K562 (cell line): ENCODE data around the gene NPTXR. TPM values are rescaled to one million over a fixed set of nuclear protein-coding genes. Genes with fewer than 3 reads are reported as not detected.

ENCODE experiments used
- ELK3 ChIP-seq: fragments of 450-650 bp; formaldehyde crosslinking; IDR thresholded peaks from 2 replicates; pipeline ENCODE4 v1.4.0; 2020; ENCODE audit warnings: mild to moderate bottlenecking
- ETV6 ChIP-seq, 3 experiments: fragments of 150-350 bp in 1 of 3; sonication (generic) in 1 of 3; formaldehyde crosslinking in 1 of 3; IDR thresholded peaks; 2 replicates each; pipeline versions ENCODE4 v1.6.1 to v1.8.0; 2014 to 2022; ENCODE audit warnings: borderline replicate concordance in 2 of 3, low read depth in 2 of 3, antibody characterized with exemption in 1 of 3, low read length in 1 of 3, mild to moderate bottlenecking in 1 of 3, missing genetic modification reagents in 1 of 3
- EZH2 ChIP-seq: IDR thresholded peaks from 2 replicates; pipeline ENCODE4 v1.6.1; 2012; ENCODE audit warnings: low read depth, mild to moderate bottlenecking, inconsistent platforms, low read length, borderline replicate concordance
- FOSL1 ChIP-seq: fragments of 200-800 bp; sonication (Bioruptor generic); conservative IDR thresholded peaks from 2 replicates; pipeline ENCODE4 v1.6.1; 2016; ENCODE audit warnings: missing genetic modification characterization, missing compliant biosample characterization
- HDAC2 ChIP-seq: fragments of 450-650 bp; IDR thresholded peaks from 2 replicates; pipeline ENCODE4 v1.6.1; 2016; ENCODE audit warnings: mild to moderate bottlenecking
- HDAC8 ChIP-seq: fragments of 450-650 bp; IDR thresholded peaks from 2 replicates; pipeline ENCODE4 v1.6.1; 2016; ENCODE audit warnings: mild to moderate bottlenecking, missing genetic modification characterization, moderate library complexity, missing compliant biosample characterization
- HNRNPH1 ChIP-seq: fragments of 200-400 bp; formaldehyde crosslinking; optimal IDR thresholded peaks from 2 replicates; pipeline ENCODE3; 2017; ENCODE audit warnings: low read depth, mild to moderate bottlenecking, low read length, moderate library complexity
- IRF2 ChIP-seq: sonication (generic); formaldehyde crosslinking; IDR thresholded peaks from 2 replicates; pipeline ENCODE4 v1.8.1; 2022; ENCODE audit warnings: mild to moderate bottlenecking, missing genetic modification reagents
- KAT8 ChIP-seq: fragments of 450-650 bp; IDR thresholded peaks from 2 replicates; pipeline ENCODE4 v1.6.1; 2016; ENCODE audit warnings: low read depth, mild to moderate bottlenecking
- L3MBTL2 ChIP-seq: fragments of 450-650 bp; IDR thresholded peaks from 2 replicates; pipeline ENCODE4 v1.6.1; 2016; ENCODE audit warnings: mild to moderate bottlenecking, moderate library complexity
- MEIS2 ChIP-seq: fragments of 450-650 bp; IDR thresholded peaks from 2 replicates; pipeline ENCODE4 v1.6.1; 2014; ENCODE audit warnings: mild to moderate bottlenecking; ENCODE audit not compliant: partially characterized antibody
- MTA2 ChIP-seq: fragments of 450-650 bp; IDR thresholded peaks from 2 replicates; pipeline ENCODE4 v1.6.1; 2016; ENCODE audit warnings: low read depth
- NCOR1 ChIP-seq: fragments of 450-650 bp; IDR thresholded peaks from 2 replicates; pipeline ENCODE4 v1.6.1; 2016; ENCODE audit warnings: mild to moderate bottlenecking, moderate library complexity
- NFRKB ChIP-seq: fragments of 450-650 bp; IDR thresholded peaks from 2 replicates; pipeline ENCODE4 v1.6.1; 2016; ENCODE audit warnings: low read depth
- POLR3A ChIP-seq: IDR thresholded peaks from 2 replicates; pipeline ENCODE4 v1.6.1; 2011; ENCODE audit warnings: borderline replicate concordance, mild to moderate bottlenecking, moderate library complexity; ENCODE audit not compliant: insufficient read length, insufficient read depth; ENCODE audit errors: extremely low read depth
- SMARCB1 ChIP-seq: IDR thresholded peaks from 2 replicates; pipeline ENCODE4 v1.6.1; 2011; ENCODE audit warnings: improper control_type of control experiment, low read depth; ENCODE audit not compliant: insufficient read length
- WHSC1 ChIP-seq: IDR thresholded peaks from one replicate; pipeline ENCODE4 v1.6.1; 2012; ENCODE audit warnings: low read length, control low read depth, inconsistent platforms
- YY1 ChIP-seq, 3 experiments: IDR thresholded peaks; 2 replicates each; pipeline ENCODE4 v1.6.1; 2011; ENCODE audit warnings: low read length in 2 of 3, mild to moderate bottlenecking in 2 of 3, moderate library complexity in 2 of 3, borderline replicate concordance in 1 of 3, control low read depth in 1 of 3, low read depth in 1 of 3; ENCODE audit not compliant: insufficient read depth in 3 of 3, insufficient replicate concordance in 2 of 3, control insufficient read depth in 1 of 3, insufficient read length in 1 of 3; ENCODE audit errors: extremely low read depth in 1 of 3
- ZNF12 ChIP-seq: sonication (generic); formaldehyde crosslinking; IDR thresholded peaks from 2 replicates; pipeline ENCODE4 v1.4.0; 2020; ENCODE audit warnings: mild to moderate bottlenecking, missing genetic modification reagents
- ZNF584 ChIP-seq: fragments of 200-800 bp; sonication (Bioruptor generic); IDR thresholded peaks from 2 replicates; pipeline ENCODE4 v1.6.1; 2016; ENCODE audit warnings: low read depth, mild to moderate bottlenecking, missing genetic modification characterization, missing compliant biosample characterization
- ZNF589 ChIP-seq: fragments of 200-800 bp; sonication (Bioruptor generic); IDR thresholded peaks from 2 replicates; pipeline ENCODE4 v1.6.1; 2016; ENCODE audit warnings: low read depth, missing genetic modification characterization, missing compliant biosample characterization
- polyA plus RNA-seq, 8 experiments: library from polyadenylated mRNA; depleted of rRNA in 4 of 8; stranded (reverse) in 5 of 8; unstranded in 3 of 8; fragments of >200 nt; fragmentation: Nextera tagmentation in 2 of 8; fragmentation: Illumina TruSeq in 1 of 8; extraction: Ambion mirVana in 2 of 8; extraction: Trizol in 1 of 8; gene quantifications; 2 replicates each; pipeline versions ENCODE4 v1.2.1 to v1.2.3, GENCODE V29; 2011 to 2014; ENCODE audit warnings: inconsistent platforms in 1 of 8, missing spikeins in 1 of 8
- total RNA-seq, 7 experiments: library from RNA; depleted of rRNA in 6 of 7; stranded (reverse); fragments of >200 nt in 6 of 7; fragmentation: Illumina TruSeq in 2 of 7; extraction: Trizol in 2 of 7; gene quantifications; 2 replicates each; pipeline versions ENCODE4 v1.2.1 to v1.2.3, GENCODE V29; 2011 to 2021; ENCODE audit warnings: low replicate concordance in 1 of 7
- TF ChIP-seq, protein P1 (sequence below): fragments of 450-650 bp; formaldehyde crosslinking; IDR thresholded peaks from 2 replicates; pipeline ENCODE4 v1.4.0; 2022; ENCODE audit warnings: missing genetic modification characterization
- TF ChIP-seq, protein P2 (sequence below): sonication (generic); formaldehyde crosslinking; IDR thresholded peaks from 2 replicates; pipeline ENCODE4 v1.5.0; 2020; ENCODE audit warnings: missing genetic modification reagents

Gene NPTXR
- total and polyA plus RNA-seq, 9 of the 15 experiments (the other 6 are each of a cell fraction or from before 2014, with no cell fraction given): 0.01 to 3.1 (median 1.1) TPM

DNA sequence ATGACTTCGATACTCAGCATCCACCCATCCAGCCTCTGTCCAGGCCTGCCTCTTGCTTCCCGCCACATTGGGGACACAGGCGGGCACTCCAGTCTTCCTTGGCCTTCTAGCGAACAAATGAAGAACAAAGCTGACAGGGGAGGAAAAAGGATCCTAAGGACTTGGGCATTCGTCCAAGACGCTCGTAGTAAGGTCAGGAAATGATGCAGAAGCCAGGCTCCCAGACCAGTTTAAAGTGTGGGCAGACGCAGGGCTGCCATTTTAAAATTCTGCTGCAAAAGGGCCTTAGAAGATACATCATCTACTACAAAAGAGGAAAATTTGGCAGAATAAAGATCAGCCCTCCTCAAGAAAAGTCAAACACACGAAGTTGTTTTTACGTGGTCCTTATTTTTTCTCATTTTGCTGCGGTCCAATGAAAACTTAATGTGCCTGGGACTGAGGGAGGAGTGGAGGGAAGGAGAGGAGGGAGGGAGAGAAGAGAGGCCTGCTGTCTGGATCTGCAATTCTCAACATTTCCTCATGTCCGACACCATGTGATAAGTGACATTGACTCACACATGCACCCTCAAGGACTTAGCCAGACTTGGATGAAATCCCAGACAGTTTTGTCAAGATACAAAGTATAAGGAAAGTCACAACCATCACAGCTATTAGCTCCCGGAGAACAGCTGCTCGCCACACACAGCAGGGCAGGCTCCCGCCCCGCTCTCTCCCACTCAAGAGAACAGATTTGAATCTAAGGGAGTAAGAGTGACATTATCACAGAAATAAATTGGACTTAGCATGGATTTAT lies 55.6 kb downstream of the NPTXR start (continued):
- TF ChIP-seq L3MBTL2: peak; percentile 53
- no peak for TF ChIP-seq EZH2
- TF ChIP-seq MEIS2: no peak
- no peak for TF ChIP-seq HDAC8 (tag)
- no peak for TF ChIP-seq POLR3A
- no peak for TF ChIP-seq ETV6 (IDR thresholded peaks at IDR 0.05; ENCODE audit: borderline replicate concordance in 1 of 2, low read depth in 2 of 2, low read length in 1 of 2)
- TF ChIP-seq ETV6 (CRISPR knock-in tag; IDR thresholded peaks at IDR 0.05; ENCODE audit: borderline replicate concordance): no peak
- no peak for TF ChIP-seq NFRKB
- no peak for TF ChIP-seq WHSC1
- TF ChIP-seq, protein P1, sequence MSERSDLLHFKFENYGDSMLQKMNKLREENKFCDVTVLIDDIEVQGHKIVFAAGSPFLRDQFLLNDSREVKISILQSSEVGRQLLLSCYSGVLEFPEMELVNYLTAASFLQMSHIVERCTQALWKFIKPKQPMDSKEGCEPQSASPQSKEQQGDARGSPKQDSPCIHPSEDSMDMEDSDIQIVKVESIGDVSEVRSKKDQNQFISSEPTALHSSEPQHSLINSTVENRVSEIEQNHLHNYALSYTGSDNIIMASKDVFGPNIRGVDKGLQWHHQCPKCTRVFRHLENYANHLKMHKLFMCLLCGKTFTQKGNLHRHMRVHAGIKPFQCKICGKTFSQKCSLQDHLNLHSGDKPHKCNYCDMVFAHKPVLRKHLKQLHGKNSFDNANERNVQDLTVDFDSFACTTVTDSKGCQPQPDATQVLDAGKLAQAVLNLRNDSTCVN: no peak
- no peak for TF ChIP-seq ZNF584 (CRISPR knock-in tag)
- peak; percentile 67; the same call in 1 of the 2 replicates for TF ChIP-seq FOSL1
- TF ChIP-seq IRF2 (CRISPR knock-in tag): no peak
- no peak for TF ChIP-seq ELK3
- TF ChIP-seq ZNF12 (CRISPR knock-in tag): no peak
- TF ChIP-seq HDAC2: no peak
- TF ChIP-seq SMARCB1: no peak
- no peak for TF ChIP-seq ZNF589 (CRISPR knock-in tag)
- TF ChIP-seq MTA2: no peak
- TF ChIP-seq HNRNPH1: no peak
- TF ChIP-seq YY1 (IDR thresholded peaks at IDR 0.05; ENCODE audit: borderline replicate concordance in 1 of 3, control insufficient read depth in 1 of 3, extremely low read depth in 1 of 3, insufficient read depth in 3 of 3, insufficient read length in 1 of 3, insufficient replicate concordance in 2 of 3, low read depth in 1 of 3, low read length in 2 of 3): no peak
- TF ChIP-seq, protein P2, sequence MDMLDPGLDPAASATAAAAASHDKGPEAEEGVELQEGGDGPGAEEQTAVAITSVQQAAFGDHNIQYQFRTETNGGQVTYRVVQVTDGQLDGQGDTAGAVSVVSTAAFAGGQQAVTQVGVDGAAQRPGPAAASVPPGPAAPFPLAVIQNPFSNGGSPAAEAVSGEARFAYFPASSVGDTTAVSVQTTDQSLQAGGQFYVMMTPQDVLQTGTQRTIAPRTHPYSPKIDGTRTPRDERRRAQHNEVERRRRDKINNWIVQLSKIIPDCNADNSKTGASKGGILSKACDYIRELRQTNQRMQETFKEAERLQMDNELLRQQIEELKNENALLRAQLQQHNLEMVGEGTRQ (CRISPR knock-in tag): no peak
- TF ChIP-seq KAT8: no peak
- no peak for TF ChIP-seq NCOR1
